Stimulated activated CD8-positive, alpha-beta memory T cell treated with anti-CD3 and anti-CD28 coated beads, Interleukin-12 subunit alpha, Interleukin-12 subunit beta, amount 100 ng/mL, for 24 hours (primary cell): ENCODE results near the gene ELMO1.

Experiments
- DNase-seq: peaks from one replicate; pipeline ENCODE4 v3.0.0-alpha.2; 2020; ENCODE audit errors: extremely low read depth

The ELMO1 gene

GRCh38 chr7:37346761-37347160 lies 101.9 kb downstream of the ELMO1 start:
- no peak for DNase-seq

GRCh38 chr7:37344886-37345579 lies 103.6 kb downstream of the ELMO1 start:
- no peak for DNase-seq

GRCh38 chr7:37342688-37343471 lies 105.8 kb downstream of the ELMO1 start:
- no peak for DNase-seq

- no peak for DNase-seq
These were observed 106.4 kb downstream of the ELMO1 start for GRCh38 chr7:37342176-37342687.

GRCh38 chr7:37341033-37341630 lies 107.5 kb downstream of the ELMO1 start:
- no peak for DNase-seq

GRCh38 chr7:37338966-37339365 lies 109.7 kb downstream of the ELMO1 start:
- no peak for DNase-seq

- DNase-seq: no peak
These were observed 111.1 kb downstream of the ELMO1 start for GRCh38 chr7:37337522-37337921.

GRCh38 chr7:37336259-37336658 lies 112.4 kb downstream of the ELMO1 start:
- no peak for DNase-seq

- DNase-seq: no peak
These were observed 115.6 kb downstream of the ELMO1 start for GRCh38 chr7:37333075-37333474.

- no peak for DNase-seq
These were observed 116.2 kb downstream of the ELMO1 start for GRCh38 chr7:37332243-37333016.

- no peak for DNase-seq
These were observed 117.9 kb downstream of the ELMO1 start for GRCh38 chr7:37330775-37331174.

GRCh38 chr7:37329940-37330339 lies 118.7 kb downstream of the ELMO1 start:
- no peak for DNase-seq

- no peak for DNase-seq
These were observed 121.4 kb downstream of the ELMO1 start for GRCh38 chr7:37327288-37327687.

- DNase-seq: no peak
These were observed 124.7 kb downstream of the ELMO1 start for GRCh38 chr7:37323966-37324365.

GRCh38 chr7:37322831-37323230 lies 125.8 kb downstream of the ELMO1 start:
- no peak for DNase-seq

- no peak for DNase-seq
These were observed 127.7 kb downstream of the ELMO1 start for GRCh38 chr7:37320848-37321468.

- no peak for DNase-seq
These were observed 128.4 kb downstream of the ELMO1 start for GRCh38 chr7:37320140-37320847.

- DNase-seq: no peak
These were observed 130.1 kb downstream of the ELMO1 start for GRCh38 chr7:37318541-37318940.

GRCh38 chr7:37315772-37316715 lies 132.6 kb downstream of the ELMO1 start:
- DNase-seq: no peak

- no peak for DNase-seq
These were observed 136.1 kb downstream of the ELMO1 start for GRCh38 chr7:37312608-37313007.
